LHCN-M2 (cell line): Measurements from ENCODE around the gene NEGR1. TPM values are rescaled to one million over a fixed set of nuclear protein-coding genes. Genes with fewer than 3 reads are reported as not detected.

Experiments
- DNase-seq: peaks from one replicate; pipeline ENCODE4 v3.0.0-alpha.2; 2012; ENCODE audit warnings: low read depth
- total RNA-seq: library from RNA; depleted of rRNA; stranded (reverse); fragments of >200 nt; gene quantifications from 2 replicates; pipeline ENCODE4 v1.2.3, GENCODE V29; 2014

The NEGR1 gene
- total RNA-seq, 1 experiment from 2014 or later = 8.8 TPM

GRCh38 chr1:72037745-72038343 is 244.5 kb downstream of the NEGR1 start:
- peak; percentile 43 for DNase-seq

GRCh38 chr1:72034827-72035226 is 247.5 kb downstream of the NEGR1 start:
- no peak for DNase-seq

- no peak for DNase-seq
Observed at GRCh38 chr1:72023063-72023930, 259.0 kb downstream of the NEGR1 start.

- no peak for DNase-seq
Observed at GRCh38 chr1:72018562-72018961, 263.8 kb downstream of the NEGR1 start.

- DNase-seq = no peak
Observed at GRCh38 chr1:72015006-72015405, 267.3 kb downstream of the NEGR1 start.

- no peak for DNase-seq
Observed at GRCh38 chr1:72013161-72013560, 269.2 kb downstream of the NEGR1 start.

- DNase-seq = no peak
Observed at GRCh38 chr1:72011721-72012120, 270.6 kb downstream of the NEGR1 start.

GRCh38 chr1:72010094-72010431 is 272.3 kb downstream of the NEGR1 start:
- DNase-seq = peak; percentile 77

GRCh38 chr1:72009173-72010093 is 272.9 kb downstream of the NEGR1 start:
- no peak for DNase-seq

- DNase-seq = no peak
Observed at GRCh38 chr1:72007312-72007711, 275.0 kb downstream of the NEGR1 start.

GRCh38 chr1:72006092-72006491 is 276.2 kb downstream of the NEGR1 start:
- no peak for DNase-seq

- DNase-seq = no peak
Observed at GRCh38 chr1:72003092-72003491, 279.2 kb downstream of the NEGR1 start.

- peak; percentile 14 for DNase-seq
Observed at GRCh38 chr1:72000809-72001208, 281.5 kb downstream of the NEGR1 start.

- DNase-seq = no peak
Observed at GRCh38 chr1:71994646-71995045, 287.7 kb downstream of the NEGR1 start.

GRCh38 chr1:71987181-71987580 is 295.2 kb downstream of the NEGR1 start:
- no peak for DNase-seq

- no peak for DNase-seq
Observed at GRCh38 chr1:71986160-71986559, 296.2 kb downstream of the NEGR1 start.

GRCh38 chr1:71980556-71980955 is 301.8 kb downstream of the NEGR1 start:
- no peak for DNase-seq

GRCh38 chr1:71979882-71980281 is 302.5 kb downstream of the NEGR1 start:
- DNase-seq = no peak

- DNase-seq = no peak
Observed at GRCh38 chr1:71967670-71968069, 314.7 kb downstream of the NEGR1 start.

GRCh38 chr1:71964188-71964587 is 318.2 kb downstream of the NEGR1 start:
- DNase-seq = no peak

- DNase-seq = no peak
Observed at GRCh38 chr1:71956613-71957285, 325.6 kb downstream of the NEGR1 start.

GRCh38 chr1:71950579-71950978 is 331.8 kb downstream of the NEGR1 start:
- no peak for DNase-seq
